ENCODE measurements around the gene POU6F2.
"Not testable (repeated sequence)": the region's sequence is repeated elsewhere in the genome, so short reads cannot be mapped to it uniquely, and the experiment has no call there.

The POU6F2 gene

GRCh38 chr7:39186131-39186530 lies 208.4 kb downstream of the POU6F2 start:
- peaks cover 3% of the 10 kb centered on the region for H3K27me3 ChIP-seq (ENCODE audit: insufficient read depth, poor library complexity, severe bottlenecking)
- H3K4me1 ChIP-seq (ENCODE audit: insufficient read depth, poor library complexity, severe bottlenecking): no peaks in the 10 kb centered on the region
- H3K9me3 ChIP-seq (ENCODE audit: severe bottlenecking): no peaks in the 10 kb centered on the region
- H3K4me3 ChIP-seq (ENCODE audit: severe bottlenecking): no peak overlapping the region
- ATAC-seq (ENCODE audit: low read depth): no peak
- no peak for DNase-seq (ENCODE audit: low spot score)
- no peak for TF ChIP-seq CTCF (IDR thresholded peaks at IDR 0.05; ENCODE audit: poor library complexity, severe bottlenecking)
- no peak overlapping the region for H3K27ac ChIP-seq (ENCODE audit: poor library complexity, severe bottlenecking)
- no peaks in the 10 kb centered on the region for H3K36me3 ChIP-seq (ENCODE audit: low read depth)

- H3K27me3 ChIP-seq (ENCODE audit: insufficient read depth, poor library complexity, severe bottlenecking): peaks cover 3% of the 10 kb centered on the region
- no peak for DNase-seq (ENCODE audit: low spot score)
- no peaks in the 10 kb centered on the region for H3K9me3 ChIP-seq (ENCODE audit: severe bottlenecking)
- H3K27ac ChIP-seq (ENCODE audit: poor library complexity, severe bottlenecking): no peak overlapping the region
- ATAC-seq (ENCODE audit: low read depth): no peak
- H3K4me1 ChIP-seq (ENCODE audit: insufficient read depth, poor library complexity, severe bottlenecking): no peaks in the 10 kb centered on the region
- TF ChIP-seq CTCF (IDR thresholded peaks at IDR 0.05; ENCODE audit: poor library complexity, severe bottlenecking): no peak
- no peaks in the 10 kb centered on the region for H3K36me3 ChIP-seq (ENCODE audit: low read depth)
- H3K4me3 ChIP-seq (ENCODE audit: severe bottlenecking): no peak overlapping the region
Measured at GRCh38 chr7:39186671-39187070, 209.0 kb downstream of the POU6F2 start.

DNA sequence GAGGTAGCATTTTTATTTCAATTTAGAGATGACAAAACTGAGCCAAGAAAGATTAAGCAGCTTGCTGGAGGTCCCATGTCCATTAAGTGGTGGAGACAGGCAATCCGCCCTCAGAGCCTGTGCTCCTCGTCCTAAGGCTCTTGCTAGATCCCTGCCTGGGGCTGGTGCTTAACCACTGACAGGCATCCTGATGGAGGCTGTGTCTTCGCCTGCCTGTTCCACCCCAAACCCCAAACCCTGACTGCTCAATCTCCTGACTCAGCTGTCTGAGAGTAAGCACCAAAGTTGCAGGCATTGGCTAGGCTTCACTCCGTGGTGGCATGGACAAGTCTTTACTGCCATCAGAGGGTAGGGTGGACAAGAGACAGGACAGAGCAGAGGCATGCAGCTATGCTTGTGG lies 209.4 kb downstream of the POU6F2 start:
- Histone ChIP-seq H3K9me3 (ENCODE audit: severe bottlenecking) (no peaks in the 10 kb centered on the region), H3K4me3 (ENCODE audit: severe bottlenecking) (no peak overlapping the region), H3K27me3 (ENCODE audit: insufficient read depth, poor library complexity, severe bottlenecking) (peaks cover 3% of the 10 kb centered on the region), H3K36me3 (ENCODE audit: low read depth) (no peaks in the 10 kb centered on the region), H3K27ac (ENCODE audit: poor library complexity, severe bottlenecking) (no peak overlapping the region), H3K4me1 (ENCODE audit: insufficient read depth, poor library complexity, severe bottlenecking) (no peaks in the 10 kb centered on the region)
- no peak for ATAC-seq (ENCODE audit: low read depth)
- DNase-seq (ENCODE audit: low spot score): no peak
- no peak for TF ChIP-seq CTCF (IDR thresholded peaks at IDR 0.05; ENCODE audit: poor library complexity, severe bottlenecking)

- no peak overlapping the region for H3K4me3 ChIP-seq (ENCODE audit: severe bottlenecking)
- H3K27me3 ChIP-seq (ENCODE audit: insufficient read depth, poor library complexity, severe bottlenecking): no peaks in the 10 kb centered on the region
Measured at GRCh38 chr7:39192476-39192875, 214.8 kb downstream of the POU6F2 start.

DNA sequence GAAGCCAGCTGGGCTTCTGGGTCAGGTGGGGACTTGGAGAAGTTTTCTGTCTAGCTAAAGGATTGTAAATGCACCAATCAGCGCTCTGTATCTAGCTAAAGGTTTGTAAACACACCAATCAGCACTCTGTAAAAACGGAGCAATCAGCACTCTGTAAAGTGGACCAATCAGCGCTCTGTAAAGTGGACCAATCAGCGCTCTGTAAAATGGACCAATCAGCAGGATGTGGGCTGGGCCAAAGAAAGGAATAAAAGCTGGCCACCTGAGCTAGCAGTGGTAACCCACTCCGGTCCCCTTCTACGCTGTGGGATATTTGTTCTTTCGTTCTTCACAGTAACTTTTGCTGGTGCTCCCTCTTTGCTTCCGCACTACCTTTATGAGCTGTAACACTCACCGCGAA lies 216.7 kb downstream of the POU6F2 start:
- H3K27ac ChIP-seq (ENCODE audit: poor library complexity, severe bottlenecking); H3K27me3 ChIP-seq (ENCODE audit: insufficient read depth, poor library complexity, severe bottlenecking); ATAC-seq (ENCODE audit: low read depth); H3K4me3 ChIP-seq (ENCODE audit: severe bottlenecking); H3K36me3 ChIP-seq (ENCODE audit: low read depth); H3K4me1 ChIP-seq (ENCODE audit: insufficient read depth, poor library complexity, severe bottlenecking); DNase-seq (ENCODE audit: low spot score); H3K9me3 ChIP-seq (ENCODE audit: severe bottlenecking): not testable (repeated sequence)

More at GRCh38 chr7:39192476-39192875, 214.8 kb downstream of the POU6F2 start:
- Histone ChIP-seq H3K36me3 (ENCODE audit: low read depth) (no peaks in the 10 kb centered on the region), H3K27ac (ENCODE audit: poor library complexity, severe bottlenecking) (no peak overlapping the region), H3K9me3 (ENCODE audit: severe bottlenecking) (no peaks in the 10 kb centered on the region), H3K4me1 (ENCODE audit: insufficient read depth, poor library complexity, severe bottlenecking) (no peaks in the 10 kb centered on the region)
- ATAC-seq (ENCODE audit: low read depth) (no peak), DNase-seq (ENCODE audit: low spot score) (no peak)
- no peak for TF ChIP-seq CTCF (IDR thresholded peaks at IDR 0.05; ENCODE audit: poor library complexity, severe bottlenecking)

Data from RWPE2 (cell line).